HFFc6 (cell line): ENCODE measurements around the gene AUTS2. TPM values are rescaled to one million over a fixed set of nuclear protein-coding genes. Genes with fewer than 3 reads are reported as not detected.

Experiments used
- DNase-seq: peaks from one replicate; pipeline ENCODE4 v3.0.0-alpha.2; 2018
- H3K27ac Mint-ChIP-seq: 2 replicates; pipeline ENCODE4 v1.8.0; 2020; ENCODE audit warnings: mild to moderate bottlenecking, mixed read lengths
- H3K27me3 Mint-ChIP-seq: 2 replicates; pipeline ENCODE4 v1.8.0; 2021; ENCODE audit warnings: mild to moderate bottlenecking, moderate library complexity, mixed read lengths; ENCODE audit not compliant: insufficient read depth
- H3K36me3 Mint-ChIP-seq: 2 replicates; pipeline ENCODE4 v1.8.0; 2021; ENCODE audit warnings: low read depth, mixed read lengths
- H3K4me1 Mint-ChIP-seq: 2 replicates; pipeline ENCODE4 v1.8.0; 2020; ENCODE audit warnings: low read depth, mixed read lengths
- H3K4me3 Mint-ChIP-seq: 2 replicates; pipeline ENCODE4 v1.8.0; 2020; ENCODE audit warnings: mild to moderate bottlenecking, moderate library complexity, mixed read lengths
- H3K9me3 Mint-ChIP-seq: 2 replicates; pipeline ENCODE4 v1.8.0; 2020; ENCODE audit warnings: mild to moderate bottlenecking, mixed read lengths
- CTCF ChIP-seq: fragments of 200-600 bp; sonication (generic); IDR thresholded peaks from 2 replicates; pipeline ENCODE4 v1.5.0; 2021; ENCODE audit warnings: antibody characterized with exemption, mild to moderate bottlenecking
- total RNA-seq, 6 experiments: library from RNA; stranded (reverse); fragmentation: NEBNext Ultra II Directional; extraction: Animal tissue kit (Norgen Biotek cat#: 25700); gene quantifications; 2 replicates in 1 of 6; 3 replicates in 5 of 6; pipeline ENCODE4 v1.2.3, GENCODE V29; 2021

AUTS2 gene
- total RNA-seq, 6 experiments from 2014 or later: 0.02 to 0.19 (median 0.16) TPM; not detected in 2

- no peak for DNase-seq
- no peaks in the 10 kb centered on the region for H3K4me1 Mint-ChIP-seq
- H3K36me3 Mint-ChIP-seq: no peaks in the 10 kb centered on the region
- H3K4me3 Mint-ChIP-seq: no peak overlapping the region
- no peak overlapping the region for H3K27ac Mint-ChIP-seq
- no peaks in the 10 kb centered on the region; the same call in 1 of the 2 replicates for H3K27me3 Mint-ChIP-seq
- H3K9me3 Mint-ChIP-seq: peaks cover 23% of the 10 kb centered on the region
- TF ChIP-seq CTCF: no peak
Measured at GRCh38 chr7:69665369-69665768, 67.1 kb downstream of the AUTS2 start.

GRCh38 chr7:69668339-69668870, 70.1 kb downstream of the AUTS2 start:
- no peak for DNase-seq
- Mint-ChIP-seq H3K36me3 (no peaks in the 10 kb centered on the region), H3K4me1 (no peaks in the 10 kb centered on the region), H3K9me3 (peaks cover 46% of the 10 kb centered on the region), H3K4me3 (no peak overlapping the region), H3K27ac (no peak overlapping the region), H3K27me3 (no peaks in the 10 kb centered on the region)
- TF ChIP-seq CTCF: no peak

GRCh38 chr7:69670701-69671100, 72.4 kb downstream of the AUTS2 start:
- Mint-ChIP-seq H3K9me3 (peaks cover 36% of the 10 kb centered on the region), H3K27ac (no peak overlapping the region), H3K4me1 (no peaks in the 10 kb centered on the region), H3K36me3 (no peaks in the 10 kb centered on the region), H3K4me3 (no peak overlapping the region), H3K27me3 (no peaks in the 10 kb centered on the region)
- no peak for TF ChIP-seq CTCF
- DNase-seq: no peak

- no peaks in the 10 kb centered on the region for H3K4me1 Mint-ChIP-seq
- H3K4me3 Mint-ChIP-seq: no peak overlapping the region
- H3K27me3 Mint-ChIP-seq: no peaks in the 10 kb centered on the region
- no peak for DNase-seq
- H3K9me3 Mint-ChIP-seq: peaks cover 41% of the 10 kb centered on the region
- H3K27ac Mint-ChIP-seq: no peak overlapping the region
- H3K36me3 Mint-ChIP-seq: 0 out of 2 replicates have a peak, but pooled peaks cover 2% of the 10 kb centered on the region
- TF ChIP-seq CTCF: no peak
Measured at GRCh38 chr7:69673074-69673473, 74.8 kb downstream of the AUTS2 start.

GRCh38 chr7:69674701-69675182, 76.5 kb downstream of the AUTS2 start:
- Mint-ChIP-seq H3K4me3 (no peak overlapping the region), H3K27me3 (no peaks in the 10 kb centered on the region), H3K9me3 (peaks cover 52% of the 10 kb centered on the region), H3K36me3 (0 out of 2 replicates have a peak, but pooled peaks cover 4% of the 10 kb centered on the region), H3K4me1 (no peaks in the 10 kb centered on the region), H3K27ac (no peak overlapping the region)
- TF ChIP-seq CTCF: no peak
- DNase-seq: no peak

- Mint-ChIP-seq H3K4me1 (no peaks in the 10 kb centered on the region), H3K36me3 (0 out of 2 replicates have a peak, but pooled peaks cover 4% of the 10 kb centered on the region), H3K27me3 (no peaks in the 10 kb centered on the region), H3K9me3 (peaks cover 45% of the 10 kb centered on the region), H3K4me3 (no peak overlapping the region), H3K27ac (no peak overlapping the region)
- DNase-seq: no peak
- TF ChIP-seq CTCF: no peak
Measured at GRCh38 chr7:69676247-69676646, 78.0 kb downstream of the AUTS2 start.
